SK-N-SH (cell line): ENCODE measurements around the gene MVD.

Source experiments
- EP300 ChIP-seq, 2 experiments: IDR thresholded peaks; 2 replicates each; pipeline versions ENCODE4 v1.4.0 to v1.6.1; 2012; ENCODE audit warnings: borderline replicate concordance in 1 of 2, low read depth in 1 of 2, low read length in 1 of 2
- JUND ChIP-seq: IDR thresholded peaks from 2 replicates; pipeline ENCODE4 v1.4.0; 2012
- POLR2AphosphoS5 ChIP-seq: IDR thresholded peaks from 2 replicates; pipeline ENCODE4 v1.6.1; 2012; ENCODE audit warnings: low read depth, low read length
- SIN3A ChIP-seq: IDR thresholded peaks from 2 replicates; pipeline ENCODE4 v1.6.1; 2012; ENCODE audit warnings: low read depth, mild to moderate bottlenecking, low read length, moderate library complexity, borderline replicate concordance
- TF ChIP-seq, protein P1 (sequence below): fragments of 200-600 bp; sonication (generic); IDR thresholded peaks from 2 replicates; pipeline ENCODE4 v1.6.1; 2017; ENCODE audit warnings: antibody characterized with exemption, mild to moderate bottlenecking, moderate library complexity

- TF ChIP-seq, protein P1, sequence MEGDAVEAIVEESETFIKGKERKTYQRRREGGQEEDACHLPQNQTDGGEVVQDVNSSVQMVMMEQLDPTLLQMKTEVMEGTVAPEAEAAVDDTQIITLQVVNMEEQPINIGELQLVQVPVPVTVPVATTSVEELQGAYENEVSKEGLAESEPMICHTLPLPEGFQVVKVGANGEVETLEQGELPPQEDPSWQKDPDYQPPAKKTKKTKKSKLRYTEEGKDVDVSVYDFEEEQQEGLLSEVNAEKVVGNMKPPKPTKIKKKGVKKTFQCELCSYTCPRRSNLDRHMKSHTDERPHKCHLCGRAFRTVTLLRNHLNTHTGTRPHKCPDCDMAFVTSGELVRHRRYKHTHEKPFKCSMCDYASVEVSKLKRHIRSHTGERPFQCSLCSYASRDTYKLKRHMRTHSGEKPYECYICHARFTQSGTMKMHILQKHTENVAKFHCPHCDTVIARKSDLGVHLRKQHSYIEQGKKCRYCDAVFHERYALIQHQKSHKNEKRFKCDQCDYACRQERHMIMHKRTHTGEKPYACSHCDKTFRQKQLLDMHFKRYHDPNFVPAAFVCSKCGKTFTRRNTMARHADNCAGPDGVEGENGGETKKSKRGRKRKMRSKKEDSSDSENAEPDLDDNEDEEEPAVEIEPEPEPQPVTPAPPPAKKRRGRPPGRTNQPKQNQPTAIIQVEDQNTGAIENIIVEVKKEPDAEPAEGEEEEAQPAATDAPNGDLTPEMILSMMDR: no peak
- TF ChIP-seq EP300 (IDR thresholded peaks at IDR 0.05; ENCODE audit: borderline replicate concordance in 1 of 2, low read depth in 1 of 2, low read length in 1 of 2): no peak
- no peak for TF ChIP-seq SIN3A
- no peak for TF ChIP-seq JUND
- TF ChIP-seq POLR2AphosphoS5: no peak
Observed at GRCh38 chr16:88653596-88654362, 9.1 kb downstream of the MVD start.
